Right lobe of liver (tissue), 4 donors: ENCODE data around the gene CDK14.

Experiments
- CTCF ChIP-seq, 4 donors: fragments of 200-600 bp in 3 of 4; fragments of 450-650 bp in 1 of 4; IDR thresholded peaks; one replicate each; pipeline versions ENCODE4 v1.5.1 to v1.8.0; 2016 to 2022; ENCODE audit warnings: antibody characterized with exemption in 4 of 4, mild to moderate bottlenecking in 2 of 4
- POLR2A ChIP-seq: fragments of 450-650 bp; IDR thresholded peaks from one replicate; pipeline ENCODE4 v1.6.1; 2017; ENCODE audit warnings: antibody characterized with exemption, mild to moderate bottlenecking
- donor health status: DM: no; HTN: no; CAD: no.
- donor health status: DM: no; HTN: no; CAD: no.
- donor health status: DM: no; HTN: yes; CAD: no.

- no peak for TF ChIP-seq CTCF (IDR thresholded peaks at IDR 0.05)
- no peak for TF ChIP-seq POLR2A
These were observed 467.9 kb downstream of the CDK14 start for GRCh38 chr7:91064052-91064451.
